Fibroblast of skin of right biceps (primary cell): ENCODE data around the gene PTAFR.

ENCODE experiments used
- DNase-seq: peaks from one replicate; pipeline ENCODE4 v3.0.0-alpha.2; 2013

The PTAFR gene

DNA sequence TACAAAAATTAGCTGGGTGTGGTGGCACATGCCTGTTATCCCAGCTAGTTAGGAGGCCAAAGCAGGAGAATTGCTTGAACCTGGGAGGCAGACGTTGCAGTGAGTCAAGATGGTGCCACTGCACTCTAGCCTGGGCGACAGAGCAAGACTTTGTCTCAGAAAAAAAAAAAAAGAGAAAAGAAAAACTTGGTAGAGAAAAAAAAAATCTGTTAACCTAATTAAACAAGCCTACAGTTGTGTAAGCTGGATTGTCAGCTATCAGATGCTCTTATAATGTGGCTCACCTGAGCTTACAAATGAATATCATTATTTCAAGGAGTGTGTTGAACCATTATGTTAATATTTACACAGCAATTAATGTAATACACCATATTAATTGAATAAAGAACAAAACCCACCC, 61.6 kb downstream of the PTAFR start:
- DNase-seq = no peak

DNA sequence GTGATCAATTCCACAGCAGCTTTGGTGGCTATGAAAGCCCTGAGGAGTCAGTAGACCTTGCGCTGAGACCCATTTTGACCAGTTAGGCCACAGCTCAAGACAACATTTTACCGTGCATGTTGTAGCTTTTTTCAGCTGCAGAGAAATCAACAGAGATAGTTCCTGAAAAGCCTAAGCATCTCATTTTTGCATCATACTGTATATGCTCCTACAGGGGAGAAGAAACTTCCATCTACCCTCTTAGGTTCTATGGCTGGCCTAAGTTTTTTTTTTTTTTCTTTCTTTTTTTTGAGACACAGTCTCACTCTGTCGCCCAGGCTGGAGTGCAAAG, 63.3 kb downstream of the PTAFR start:
- no peak for DNase-seq

- peak; percentile 66 for DNase-seq
Measured at GRCh38 chr1:28112388-28113241, 63.9 kb downstream of the PTAFR start.

DNA sequence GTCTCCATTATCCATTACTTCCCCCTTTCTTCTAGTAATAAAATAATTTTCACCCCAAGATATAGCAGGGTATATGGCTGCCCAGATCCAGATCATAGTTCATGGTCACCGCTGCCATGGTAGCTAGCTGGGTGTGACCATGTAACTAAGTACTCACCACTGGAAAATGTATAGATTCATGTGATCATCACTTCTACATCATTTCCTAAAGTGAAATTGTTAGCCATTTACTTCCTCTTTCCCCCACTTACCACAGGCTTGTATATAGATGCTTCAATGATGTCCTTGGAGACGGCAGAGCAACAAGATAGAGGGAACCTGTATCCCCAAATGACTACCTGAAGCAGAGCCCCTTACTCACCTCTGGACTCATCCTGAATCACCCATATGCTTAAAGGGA, 65.3 kb downstream of the PTAFR start:
- no peak for DNase-seq

GRCh38 chr1:28110555-28110954, 65.9 kb downstream of the PTAFR start:
- peak; percentile 40 for DNase-seq

DNA sequence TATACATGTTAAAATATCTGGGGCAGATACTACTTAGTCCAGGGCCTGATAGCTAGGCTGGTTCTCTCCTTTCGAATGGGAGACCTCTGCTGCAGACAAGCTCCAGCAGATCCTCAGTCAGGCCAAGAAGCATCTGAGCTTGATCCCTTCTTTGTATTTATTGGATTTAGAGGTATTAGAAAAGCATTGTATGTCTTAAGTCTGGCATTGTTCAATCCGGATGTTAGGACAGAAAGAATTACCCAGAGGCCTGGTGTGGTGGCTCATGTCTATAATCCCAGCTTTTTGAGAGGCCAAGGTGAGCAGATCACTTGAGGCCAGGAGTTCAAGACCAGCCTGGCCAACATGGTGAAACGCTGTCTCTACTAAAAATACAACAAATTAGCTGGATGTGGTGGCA, 66.9 kb downstream of the PTAFR start:
- no peak for DNase-seq

DNA sequence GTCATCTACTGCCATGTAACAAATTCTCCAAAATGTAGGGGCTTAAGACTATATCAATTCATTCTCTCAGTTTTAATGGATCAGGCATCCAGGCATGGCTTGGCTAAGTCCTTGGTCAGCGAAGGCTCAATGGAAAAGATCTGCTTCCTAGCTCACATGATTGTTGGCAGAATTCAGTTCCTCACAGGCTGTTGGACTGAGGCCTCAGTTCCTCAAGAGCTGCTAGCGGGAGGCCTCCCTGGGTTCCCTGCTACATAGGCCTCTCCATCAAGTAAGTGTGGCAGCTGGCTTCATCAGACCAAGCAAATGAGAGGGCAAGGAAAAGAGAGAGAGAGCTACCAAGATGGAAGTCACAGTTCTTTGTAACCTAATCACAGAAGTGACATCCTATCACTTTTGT, 68.5 kb downstream of the PTAFR start:
- no peak for DNase-seq

DNA sequence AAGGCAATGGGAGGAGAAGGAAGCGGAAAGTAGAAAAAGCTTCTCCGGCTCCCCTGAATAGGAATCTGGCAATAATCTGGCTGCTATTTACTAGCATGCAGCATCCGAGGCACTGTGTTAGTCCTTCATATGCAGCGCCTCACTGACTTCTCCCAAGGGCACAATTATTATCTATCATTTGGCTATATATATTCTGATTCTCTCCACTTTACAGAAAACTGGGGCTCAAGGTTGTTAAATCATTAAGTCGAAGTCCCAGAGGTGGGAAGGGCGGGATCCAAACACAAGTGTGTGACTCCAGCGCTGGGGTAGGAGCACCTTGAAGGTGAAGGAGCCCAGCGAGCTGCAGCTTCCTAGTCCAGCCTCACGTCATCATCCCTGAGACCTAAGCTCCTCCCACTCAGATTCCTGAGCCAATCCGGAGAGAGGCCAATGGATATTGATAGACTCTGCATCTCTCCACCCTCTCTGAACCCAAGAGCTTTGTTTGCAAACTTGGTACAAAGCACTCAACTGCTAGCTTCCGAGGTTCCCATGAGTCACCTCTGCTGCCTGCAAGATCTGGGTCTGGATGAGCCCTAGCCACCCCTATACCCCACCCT, 71.5 kb downstream of the PTAFR start:
- peak; percentile 62 for DNase-seq

DNA sequence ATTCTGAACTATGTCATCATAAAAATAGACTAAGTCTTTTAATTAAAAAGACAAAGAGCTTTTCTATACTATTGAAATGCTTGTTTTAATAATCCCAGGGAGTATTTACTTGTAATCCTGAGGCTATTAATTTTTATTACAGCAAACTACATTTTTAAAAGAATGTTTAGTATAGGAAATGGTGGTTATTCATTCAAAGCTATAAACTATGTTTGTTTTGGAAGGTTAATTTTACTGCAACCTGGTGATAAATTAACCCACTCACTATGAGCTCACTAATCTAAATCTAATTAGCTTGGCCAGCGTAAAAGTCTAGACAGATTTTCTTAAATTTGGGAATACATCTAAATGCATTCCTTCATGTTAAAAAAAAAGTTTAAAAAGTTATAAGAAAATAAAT, 74.3 kb downstream of the PTAFR start:
- DNase-seq = no peak

- DNase-seq = no peak
Measured at GRCh38 chr1:28099050-28099769, 77.3 kb downstream of the PTAFR start.
